DND-41 (cell line): ENCODE results near the gene IDUA.

Source experiments
- ATAC-seq: fragments of 200-7000 bp; cut with Tn5 transposase; 3 replicates; pipeline ENCODE4 v1.9.1; 2021; ENCODE audit warnings: low read depth; ENCODE audit not compliant: insufficient read depth
- DNase-seq: peaks from one replicate; pipeline ENCODE4 v3.0.0-alpha.2; 2020
- H2AFZ ChIP-seq: 2 replicates; pipeline ENCODE4 v1.6.0; 2012; ENCODE audit warnings: low read depth, low read length
- H3K27ac ChIP-seq: 2 replicates; pipeline ENCODE4 v1.5.1; 2012; ENCODE audit warnings: low read length, inconsistent platforms
- H3K27me3 ChIP-seq: fragments of 200-600 bp; sonication (generic); 2 replicates; pipeline ENCODE4 v1.6.0; 2012; ENCODE audit warnings: low read length, mild to moderate bottlenecking, inconsistent platforms; ENCODE audit not compliant: insufficient read depth, poor library complexity
- H3K36me3 ChIP-seq: 2 replicates; pipeline ENCODE4 v1.5.1; 2012; ENCODE audit warnings: low read length, inconsistent platforms; ENCODE audit not compliant: insufficient read depth
- H3K4me1 ChIP-seq: 2 replicates; pipeline ENCODE4 v1.5.1; 2012; ENCODE audit warnings: mild to moderate bottlenecking, low read length; ENCODE audit not compliant: insufficient read depth
- H3K4me2 ChIP-seq: 2 replicates; pipeline ENCODE4 v1.6.0; 2012; ENCODE audit warnings: mild to moderate bottlenecking, moderate library complexity, low read length, inconsistent platforms; ENCODE audit not compliant: insufficient read depth
- H3K4me3 ChIP-seq, 2 experiments: fragments of 200-600 bp in 1 of 2; shearing (Covaris generic) in 1 of 2; 2 replicates each; pipeline ENCODE4 v1.5.1; 2012 to 2016; ENCODE audit warnings: inconsistent platforms in 2 of 2, low read length in 2 of 2, mild to moderate bottlenecking in 2 of 2, low read depth in 1 of 2, moderate library complexity in 1 of 2
- H3K79me2 ChIP-seq: 2 replicates; pipeline ENCODE4 v1.6.0; 2012; ENCODE audit warnings: low read length, inconsistent platforms; ENCODE audit not compliant: insufficient read depth
- H3K9ac ChIP-seq: 2 replicates; pipeline ENCODE4 v1.6.0; 2012; ENCODE audit warnings: low read depth, mild to moderate bottlenecking, inconsistent platforms, low read length, moderate library complexity
- H3K9me3 ChIP-seq: 2 replicates; pipeline ENCODE4 v1.5.1; 2012; ENCODE audit warnings: low read length, moderate library complexity, mild to moderate bottlenecking, inconsistent platforms; ENCODE audit not compliant: insufficient read depth, severe bottlenecking
- H4K20me1 ChIP-seq: 2 replicates; pipeline ENCODE4 v1.6.0; 2012; ENCODE audit warnings: low read length; ENCODE audit not compliant: insufficient read depth
- CTCF ChIP-seq: IDR thresholded peaks from 2 replicates; pipeline ENCODE4 v1.5.1; 2012; ENCODE audit warnings: borderline replicate concordance, low read length, moderate library complexity, mild to moderate bottlenecking; ENCODE audit not compliant: poor library complexity, severe bottlenecking; ENCODE audit errors: extremely low read depth
- EZH2 ChIP-seq: IDR thresholded peaks from 3 replicates; pipeline ENCODE4 v1.6.1; 2012; ENCODE audit warnings: borderline replicate concordance, low read depth, mild to moderate bottlenecking, moderate library complexity, low read length, inconsistent platforms; ENCODE audit not compliant: severe bottlenecking

IDUA gene

GRCh38 chr4:1004557-1005485 lies 18.0 kb downstream of the IDUA start:
- DNase-seq (no peak), ATAC-seq (no peak)
- TF ChIP-seq CTCF (no peak), EZH2 (no peak)
- no peaks in the 10 kb centered on the region for H3K79me2 ChIP-seq
- H4K20me1 ChIP-seq = peaks cover 3% of the 10 kb centered on the region; the same call in 1 of the 2 replicates
- no peak overlapping the region for H3K27ac ChIP-seq
- no peak overlapping the region for H3K9ac ChIP-seq
- no peak overlapping the region for H3K4me3 ChIP-seq
- H3K9me3 ChIP-seq = no peaks in the 10 kb centered on the region
- no peaks in the 10 kb centered on the region for H3K36me3 ChIP-seq
- H2AFZ ChIP-seq = no peak overlapping the region
- H3K4me2 ChIP-seq = no peak overlapping the region
- no peaks in the 10 kb centered on the region for H3K27me3 ChIP-seq
- H3K4me1 ChIP-seq = no peaks in the 10 kb centered on the region

GRCh38 chr4:1006856-1007255 lies 20.0 kb downstream of the IDUA start:
- H3K4me2 ChIP-seq = no peak overlapping the region
- no peak overlapping the region for H3K9ac ChIP-seq
- H3K79me2 ChIP-seq = no peaks in the 10 kb centered on the region
- H4K20me1 ChIP-seq = peaks cover 3% of the 10 kb centered on the region; the same call in 1 of the 2 replicates
- no peak overlapping the region for H2AFZ ChIP-seq
- no peaks in the 10 kb centered on the region for H3K9me3 ChIP-seq
- TF ChIP-seq CTCF = no peak
- no peak for TF ChIP-seq EZH2
- no peak for ATAC-seq
- H3K36me3 ChIP-seq = no peaks in the 10 kb centered on the region
- H3K4me1 ChIP-seq = no peaks in the 10 kb centered on the region
- no peak for DNase-seq
- H3K27ac ChIP-seq = no peak overlapping the region
- H3K27me3 ChIP-seq = no peaks in the 10 kb centered on the region
- no peak overlapping the region for H3K4me3 ChIP-seq

- no peaks in the 10 kb centered on the region for H3K9me3 ChIP-seq
- H3K9ac ChIP-seq = no peak overlapping the region
- H4K20me1 ChIP-seq = peaks cover 3% of the 10 kb centered on the region; the same call in 1 of the 2 replicates
- no peak overlapping the region for H3K4me3 ChIP-seq
- H3K27ac ChIP-seq = no peak overlapping the region
- DNase-seq (no peak), ATAC-seq (no peak)
- H3K79me2 ChIP-seq = no peaks in the 10 kb centered on the region
- H3K4me2 ChIP-seq = no peak overlapping the region
- no peaks in the 10 kb centered on the region for H3K27me3 ChIP-seq
- no peak overlapping the region for H2AFZ ChIP-seq
- H3K36me3 ChIP-seq = no peaks in the 10 kb centered on the region
- H3K4me1 ChIP-seq = no peaks in the 10 kb centered on the region
- TF ChIP-seq CTCF = no peak
- TF ChIP-seq EZH2 = no peak
These were observed 22.1 kb downstream of the IDUA start for GRCh38 chr4:1008840-1009541.
